ENCODE data around the gene TEAD4.

Gene TEAD4

GRCh38 chr12:3035815-3036702 lies 76.9 kb downstream of the TEAD4 start:
- Histone ChIP-seq H3K27me3 (replicated peaks; ENCODE audit: control insufficient read depth, insufficient read depth, low read length, poor library complexity, severe bottlenecking) (peaks cover under 1% of the 10 kb centered on the region), H3K27ac (ENCODE audit: insufficient read depth, low read length, poor library complexity, severe bottlenecking) (no peak overlapping the region), H3K36me3 (ENCODE audit: control insufficient read depth, insufficient read depth, low read length) (no peaks in the 10 kb centered on the region), H3K4me3 (ENCODE audit: insufficient read depth, low read depth, low read length, poor library complexity, severe bottlenecking) (no peak overlapping the region), H3K9me3 (ENCODE audit: control insufficient read depth, low read length) (no peaks in the 10 kb centered on the region), H3K4me1 (ENCODE audit: control insufficient read depth, insufficient read depth, low read length, poor library complexity, severe bottlenecking) (no peaks in the 10 kb centered on the region)
- DNase-seq: no peak

- Histone ChIP-seq H3K27me3 (replicated peaks; ENCODE audit: control insufficient read depth, insufficient read depth, low read length, poor library complexity, severe bottlenecking) (peaks cover 1% of the 10 kb centered on the region), H3K27ac (ENCODE audit: insufficient read depth, low read length, poor library complexity, severe bottlenecking) (no peak overlapping the region), H3K9me3 (ENCODE audit: control insufficient read depth, low read length) (no peaks in the 10 kb centered on the region), H3K36me3 (ENCODE audit: control insufficient read depth, insufficient read depth, low read length) (no peaks in the 10 kb centered on the region), H3K4me1 (ENCODE audit: control insufficient read depth, insufficient read depth, low read length, poor library complexity, severe bottlenecking) (no peaks in the 10 kb centered on the region), H3K4me3 (ENCODE audit: insufficient read depth, low read depth, low read length, poor library complexity, severe bottlenecking) (no peak overlapping the region)
- DNase-seq: no peak
Measured at GRCh38 chr12:3036901-3037600, 77.9 kb downstream of the TEAD4 start.

- DNase-seq: no peak
- peaks cover 8% of the 10 kb centered on the region for H3K27me3 ChIP-seq (replicated peaks; ENCODE audit: control insufficient read depth, insufficient read depth, low read length, poor library complexity, severe bottlenecking)
- no peaks in the 10 kb centered on the region for H3K36me3 ChIP-seq (ENCODE audit: control insufficient read depth, insufficient read depth, low read length)
- H3K4me1 ChIP-seq (ENCODE audit: control insufficient read depth, insufficient read depth, low read length, poor library complexity, severe bottlenecking): no peaks in the 10 kb centered on the region
- no peak overlapping the region for H3K27ac ChIP-seq (ENCODE audit: insufficient read depth, low read length, poor library complexity, severe bottlenecking)
- H3K9me3 ChIP-seq (ENCODE audit: control insufficient read depth, low read length): no peaks in the 10 kb centered on the region
- H3K4me3 ChIP-seq (ENCODE audit: insufficient read depth, low read depth, low read length, poor library complexity, severe bottlenecking): no peak overlapping the region
Measured at GRCh38 chr12:3038166-3038565, 79.0 kb downstream of the TEAD4 start.

- no peak for DNase-seq
- Histone ChIP-seq H3K27ac (ENCODE audit: insufficient read depth, low read length, poor library complexity, severe bottlenecking) (no peak overlapping the region), H3K36me3 (ENCODE audit: control insufficient read depth, insufficient read depth, low read length) (no peaks in the 10 kb centered on the region), H3K4me1 (ENCODE audit: control insufficient read depth, insufficient read depth, low read length, poor library complexity, severe bottlenecking) (no peaks in the 10 kb centered on the region), H3K27me3 (replicated peaks; ENCODE audit: control insufficient read depth, insufficient read depth, low read length, poor library complexity, severe bottlenecking) (peaks cover 8% of the 10 kb centered on the region), H3K4me3 (ENCODE audit: insufficient read depth, low read depth, low read length, poor library complexity, severe bottlenecking) (no peak overlapping the region), H3K9me3 (ENCODE audit: control insufficient read depth, low read length) (no peaks in the 10 kb centered on the region)
Measured at GRCh38 chr12:3038926-3039510, 79.8 kb downstream of the TEAD4 start.

GRCh38 chr12:3040026-3040656 lies 80.9 kb downstream of the TEAD4 start:
- DNase-seq: no peak
- Histone ChIP-seq H3K27me3 (replicated peaks; ENCODE audit: control insufficient read depth, insufficient read depth, low read length, poor library complexity, severe bottlenecking) (peaks cover 8% of the 10 kb centered on the region), H3K36me3 (ENCODE audit: control insufficient read depth, insufficient read depth, low read length) (no peaks in the 10 kb centered on the region), H3K4me1 (ENCODE audit: control insufficient read depth, insufficient read depth, low read length, poor library complexity, severe bottlenecking) (no peaks in the 10 kb centered on the region), H3K9me3 (ENCODE audit: control insufficient read depth, low read length) (no peaks in the 10 kb centered on the region), H3K27ac (ENCODE audit: insufficient read depth, low read length, poor library complexity, severe bottlenecking) (no peak overlapping the region), H3K4me3 (ENCODE audit: insufficient read depth, low read depth, low read length, poor library complexity, severe bottlenecking) (no peak overlapping the region)

GRCh38 chr12:3040663-3041544 lies 81.7 kb downstream of the TEAD4 start:
- DNase-seq: no peak
- no peak overlapping the region for H3K27ac ChIP-seq (ENCODE audit: insufficient read depth, low read length, poor library complexity, severe bottlenecking)
- H3K36me3 ChIP-seq (ENCODE audit: control insufficient read depth, insufficient read depth, low read length): no peaks in the 10 kb centered on the region
- H3K27me3 ChIP-seq (replicated peaks; ENCODE audit: control insufficient read depth, insufficient read depth, low read length, poor library complexity, severe bottlenecking): peaks cover 8% of the 10 kb centered on the region
- no peaks in the 10 kb centered on the region for H3K4me1 ChIP-seq (ENCODE audit: control insufficient read depth, insufficient read depth, low read length, poor library complexity, severe bottlenecking)
- no peaks in the 10 kb centered on the region for H3K9me3 ChIP-seq (ENCODE audit: control insufficient read depth, low read length)
- H3K4me3 ChIP-seq (ENCODE audit: insufficient read depth, low read depth, low read length, poor library complexity, severe bottlenecking): no peak overlapping the region

GRCh38 chr12:3041558-3042164 lies 82.5 kb downstream of the TEAD4 start:
- peak in 2 of 3 donors; percentile 9 to 23 for DNase-seq
- H3K9me3 ChIP-seq (ENCODE audit: control insufficient read depth, low read length): no peaks in the 10 kb centered on the region
- H3K36me3 ChIP-seq (ENCODE audit: control insufficient read depth, insufficient read depth, low read length): no peaks in the 10 kb centered on the region
- H3K27ac ChIP-seq (ENCODE audit: insufficient read depth, low read length, poor library complexity, severe bottlenecking): no peak overlapping the region
- peaks cover 8% of the 10 kb centered on the region for H3K27me3 ChIP-seq (replicated peaks; ENCODE audit: control insufficient read depth, insufficient read depth, low read length, poor library complexity, severe bottlenecking)
- no peaks in the 10 kb centered on the region for H3K4me1 ChIP-seq (ENCODE audit: control insufficient read depth, insufficient read depth, low read length, poor library complexity, severe bottlenecking)
- no peak overlapping the region for H3K4me3 ChIP-seq (ENCODE audit: insufficient read depth, low read depth, low read length, poor library complexity, severe bottlenecking)

GRCh38 chr12:3042394-3042793 lies 83.2 kb downstream of the TEAD4 start:
- no peak for DNase-seq
- Histone ChIP-seq H3K27ac (ENCODE audit: insufficient read depth, low read length, poor library complexity, severe bottlenecking) (no peak overlapping the region), H3K9me3 (ENCODE audit: control insufficient read depth, low read length) (no peaks in the 10 kb centered on the region), H3K27me3 (replicated peaks; ENCODE audit: control insufficient read depth, insufficient read depth, low read length, poor library complexity, severe bottlenecking) (peaks cover 8% of the 10 kb centered on the region), H3K4me3 (ENCODE audit: insufficient read depth, low read depth, low read length, poor library complexity, severe bottlenecking) (no peak overlapping the region), H3K36me3 (ENCODE audit: control insufficient read depth, insufficient read depth, low read length) (no peaks in the 10 kb centered on the region), H3K4me1 (ENCODE audit: control insufficient read depth, insufficient read depth, low read length, poor library complexity, severe bottlenecking) (no peaks in the 10 kb centered on the region)

GRCh38 chr12:3042826-3043225 lies 83.6 kb downstream of the TEAD4 start:
- peaks cover 8% of the 10 kb centered on the region for H3K27me3 ChIP-seq (replicated peaks; ENCODE audit: control insufficient read depth, insufficient read depth, low read length, poor library complexity, severe bottlenecking)
- H3K4me1 ChIP-seq (ENCODE audit: control insufficient read depth, insufficient read depth, low read length, poor library complexity, severe bottlenecking): no peaks in the 10 kb centered on the region
- no peak for DNase-seq
- H3K27ac ChIP-seq (ENCODE audit: insufficient read depth, low read length, poor library complexity, severe bottlenecking): no peak overlapping the region
- H3K9me3 ChIP-seq (ENCODE audit: control insufficient read depth, low read length): no peaks in the 10 kb centered on the region
- H3K36me3 ChIP-seq (ENCODE audit: control insufficient read depth, insufficient read depth, low read length): no peaks in the 10 kb centered on the region
- H3K4me3 ChIP-seq (ENCODE audit: insufficient read depth, low read depth, low read length, poor library complexity, severe bottlenecking): no peak overlapping the region
